ENCODE measurements around the gene AGO1.
A peak's percentile ranks its signal among the peaks of the same experiment; 100 is the strongest.
"Not testable (repeated sequence)": the region's sequence is repeated elsewhere in the genome, so short reads cannot be mapped to it uniquely, and the experiment has no call there.

The AGO1 gene

DNA sequence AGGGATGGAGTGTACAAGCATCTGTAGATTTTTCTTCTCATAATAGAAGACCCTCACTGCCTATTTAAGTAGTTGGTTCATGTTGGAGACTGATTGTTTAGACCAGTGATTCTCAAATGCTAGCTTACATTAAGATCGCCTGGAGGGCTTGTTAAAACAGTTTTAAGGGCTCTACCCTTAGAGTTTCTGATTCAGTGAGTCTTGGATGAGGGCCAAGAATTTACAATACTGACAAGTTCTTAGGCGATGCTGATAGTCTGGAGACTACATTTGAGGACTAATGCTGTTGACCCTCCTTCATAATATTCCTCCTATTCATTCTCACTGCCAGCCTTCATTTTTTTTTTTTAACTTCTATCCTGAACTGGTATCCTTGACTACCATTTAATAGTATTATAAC is 32.7 kb downstream of the AGO1 start:
- DNase-seq (no peak), ATAC-seq (no peak)

- DNase-seq: no peak
- no peak for ATAC-seq
These were observed 40.8 kb downstream of the AGO1 start for GRCh38 chr1:35923791-35924221.

DNA sequence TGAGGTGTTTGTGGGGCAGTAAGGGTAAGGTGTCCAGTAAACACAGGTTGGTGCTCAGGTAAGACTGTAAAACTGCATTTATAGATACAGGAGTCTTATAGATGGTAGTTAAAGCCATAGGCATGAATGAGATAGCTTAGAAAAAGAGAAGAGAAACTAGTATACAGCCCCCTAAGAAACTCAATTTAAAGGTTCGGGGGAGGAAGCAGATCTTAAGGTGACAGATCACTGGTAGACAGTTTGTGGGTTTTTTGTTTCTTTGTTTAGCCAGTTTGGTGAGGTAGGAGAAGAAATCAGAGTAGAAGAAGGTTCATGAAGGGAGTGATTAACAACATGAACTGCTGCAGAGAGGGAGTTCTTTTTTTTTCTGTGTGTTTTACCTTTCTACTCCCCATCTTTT is 41.8 kb downstream of the AGO1 start:
- no peak for ATAC-seq
- DNase-seq: no peak

DNA sequence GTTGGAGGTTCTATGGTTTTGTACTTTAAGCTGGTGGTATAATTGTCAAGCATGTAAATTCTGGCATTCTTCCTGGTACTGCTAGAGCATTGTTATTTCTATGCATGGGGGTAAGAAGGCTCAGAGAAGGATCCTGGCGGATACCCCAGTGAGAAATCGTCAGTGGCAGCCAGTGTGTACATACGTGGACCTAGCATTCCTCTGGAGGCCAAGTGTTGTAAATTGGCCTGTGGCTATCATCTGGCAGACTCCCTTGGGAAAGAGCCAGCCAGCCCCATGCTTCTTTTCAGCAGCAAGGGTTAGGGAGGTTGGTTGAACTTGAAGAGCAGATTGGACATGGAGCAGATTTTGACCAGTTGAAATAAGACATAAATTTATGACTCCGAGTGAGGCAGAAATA is 42.7 kb downstream of the AGO1 start:
- DNase-seq (no peak), ATAC-seq (no peak)

GRCh38 chr1:35927472-35927871 is 44.5 kb downstream of the AGO1 start:
- DNase-seq (no peak), ATAC-seq (no peak)

- DNase-seq (peak; percentile 43), ATAC-seq (peak; percentile 4)
These were observed 47.0 kb downstream of the AGO1 start for GRCh38 chr1:35929730-35930592.

DNA sequence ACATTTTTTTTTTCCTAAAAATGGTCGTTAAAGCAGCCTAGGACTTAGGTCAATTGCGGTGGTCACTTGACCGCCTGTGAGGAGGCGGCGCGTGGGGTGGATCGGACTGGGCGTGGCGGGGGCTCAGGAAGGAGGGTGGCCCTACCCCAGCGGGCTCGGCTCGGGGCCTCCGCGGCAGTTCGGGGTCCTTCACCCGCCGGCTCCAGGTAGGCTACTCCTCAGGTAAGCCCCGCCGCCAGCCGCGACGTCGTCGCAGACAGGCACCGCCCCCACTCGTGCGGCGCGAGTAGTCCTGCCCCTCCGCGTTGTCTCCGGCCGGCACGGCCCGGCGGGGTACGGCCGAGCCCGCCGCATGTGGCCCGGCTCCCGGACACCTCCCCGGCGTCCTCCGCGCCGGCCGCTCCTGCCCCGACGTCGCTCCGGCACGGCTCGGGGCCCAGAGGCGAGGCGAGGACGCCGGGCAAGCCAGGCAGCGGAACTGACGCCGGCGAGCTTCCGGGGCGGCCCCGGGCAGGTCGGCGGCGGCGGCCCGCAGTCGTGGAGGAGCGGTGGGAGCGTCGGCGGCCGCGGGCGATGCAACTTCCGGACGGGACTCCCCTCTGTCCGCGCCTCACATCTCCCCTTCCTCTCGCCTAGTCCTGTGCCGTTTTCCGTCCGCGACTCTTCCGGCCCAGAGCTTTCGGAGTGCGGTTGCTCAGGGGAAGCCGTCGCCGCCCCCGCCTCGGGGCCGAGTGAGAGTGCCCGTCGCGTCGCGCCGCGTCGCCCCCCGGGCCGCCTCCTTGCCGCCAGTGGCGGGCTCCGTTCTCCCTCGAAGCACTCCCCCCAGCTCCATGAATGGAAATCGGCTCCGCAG is 47.8 kb downstream of the AGO1 start, which contains the start of gene AGO3:
AGO3 (plus strand) TSS at position 513 of the 853 bp plus-strand sequence; CDS start at position 835, 322 bp downstream.
- DNase-seq (peak; percentile 92), ATAC-seq (peak; percentile 97)

DNA sequence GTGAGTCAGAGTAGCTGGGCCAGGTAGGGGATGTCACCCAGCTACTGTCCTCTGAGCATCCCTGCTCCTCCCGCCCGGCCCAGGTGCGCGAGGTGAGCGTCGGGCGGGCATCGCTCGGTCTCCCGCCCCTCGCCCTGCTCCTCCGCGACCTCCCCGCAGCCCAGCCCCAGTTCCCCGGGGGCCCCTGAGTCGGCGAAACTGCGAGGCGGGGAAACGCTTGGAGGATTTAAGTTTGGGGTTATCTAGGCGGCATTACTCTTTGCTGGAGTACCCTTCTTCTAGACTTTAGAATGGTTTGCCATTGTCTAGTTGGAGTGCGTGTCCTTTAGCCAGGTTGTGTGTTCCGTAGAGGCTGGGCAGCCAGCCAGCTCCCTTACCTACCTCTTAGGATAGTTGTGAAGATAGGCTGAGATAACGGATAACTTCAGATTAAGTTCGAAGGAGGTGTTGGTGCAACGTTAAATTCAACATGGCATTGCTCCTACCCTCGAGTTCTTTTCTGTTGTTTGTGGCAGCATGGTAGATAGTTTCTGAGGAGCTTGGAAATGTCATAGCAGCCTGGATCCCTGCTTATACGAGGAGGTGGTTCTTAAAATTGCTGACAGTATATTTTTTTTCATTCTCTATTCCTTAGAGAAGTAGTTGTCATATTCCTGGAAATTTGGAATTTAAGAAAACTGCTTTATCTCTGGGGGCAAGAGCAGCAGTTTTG is 48.6 kb downstream of the AGO1 start:
- ATAC-seq: no peak
- no peak for DNase-seq

DNA sequence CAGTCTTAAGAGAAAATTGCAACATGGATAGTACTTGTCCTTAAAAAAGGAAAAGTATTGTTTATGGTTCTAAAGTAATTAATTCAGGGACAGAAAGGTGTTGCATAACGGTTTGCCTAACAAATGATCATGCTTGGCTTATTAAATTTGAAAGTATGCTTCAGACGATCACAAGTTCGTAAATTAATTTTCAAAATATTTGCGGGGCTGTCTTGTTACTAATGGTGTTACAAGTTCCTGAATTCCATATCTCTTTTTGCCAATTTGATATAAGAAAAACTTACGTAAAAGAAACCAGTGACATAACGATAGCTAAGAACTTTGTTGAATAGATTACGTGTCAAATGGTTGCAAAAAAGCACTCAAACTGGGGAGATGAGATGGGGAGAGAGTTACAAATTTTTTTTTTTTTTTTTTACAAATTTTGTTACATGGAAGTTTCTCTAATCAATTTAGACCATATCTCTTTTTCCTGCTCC is 49.2 kb downstream of the AGO1 start:
- ATAC-seq: no peak

GRCh38 chr1:35932941-35933340 is 49.9 kb downstream of the AGO1 start:
- DNase-seq: no peak

More for the DNA sequence above, 49.2 kb downstream of the AGO1 start:
- no peak for DNase-seq

GRCh38 chr1:35935442-35936388 is 52.7 kb downstream of the AGO1 start:
- no peak for ATAC-seq

More at GRCh38 chr1:35932941-35933340, 49.9 kb downstream of the AGO1 start:
- ATAC-seq: no peak

GRCh38 chr1:35936838-35937237 is 53.8 kb downstream of the AGO1 start:
- ATAC-seq (no peak), DNase-seq (no peak)

More at GRCh38 chr1:35935442-35936388, 52.7 kb downstream of the AGO1 start:
- no peak for DNase-seq

DNA sequence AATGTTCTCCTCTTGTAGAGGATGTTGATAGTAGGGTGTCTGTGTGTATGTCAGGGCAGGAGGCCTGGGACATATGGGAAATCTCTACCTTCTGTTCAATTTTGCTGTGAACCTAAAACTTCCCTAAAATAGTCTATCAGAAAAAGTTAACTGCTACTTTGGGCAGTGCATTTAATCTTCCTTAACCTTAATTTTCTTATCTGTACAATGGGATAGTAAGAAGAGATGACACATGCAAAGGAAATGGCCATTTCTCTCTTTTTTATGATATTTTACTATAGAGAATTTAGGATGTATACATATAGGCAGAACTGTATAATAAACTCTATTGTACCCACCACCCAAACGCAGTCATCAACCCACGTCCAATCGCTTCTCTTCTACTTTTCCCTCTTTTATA is 56.5 kb downstream of the AGO1 start:
- DNase-seq (no peak), ATAC-seq (no peak)

DNA sequence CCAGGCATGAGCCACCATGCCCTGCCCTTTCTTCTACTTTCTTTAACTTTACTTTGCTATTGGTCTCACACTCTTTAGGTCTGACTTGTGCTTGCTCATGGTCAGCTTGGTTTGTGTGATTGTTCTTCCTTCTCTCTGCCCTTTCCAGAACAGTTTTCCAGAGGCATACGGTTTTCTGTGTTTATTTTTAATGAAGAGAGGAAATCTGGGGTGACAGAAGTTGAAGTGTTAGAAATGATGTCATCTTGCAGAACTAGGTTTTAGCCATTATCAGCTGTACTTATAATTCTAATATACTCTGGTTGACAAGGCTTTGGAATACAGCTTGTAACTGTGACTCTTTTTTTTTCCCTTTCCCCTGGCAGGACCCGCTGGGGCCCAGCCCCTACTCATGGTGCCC is 62.3 kb downstream of the AGO1 start:
- no peak for DNase-seq
- no peak for ATAC-seq

GRCh38 chr1:35947547-35947946 is 64.5 kb downstream of the AGO1 start:
- no peak for ATAC-seq
- DNase-seq: no peak

DNA sequence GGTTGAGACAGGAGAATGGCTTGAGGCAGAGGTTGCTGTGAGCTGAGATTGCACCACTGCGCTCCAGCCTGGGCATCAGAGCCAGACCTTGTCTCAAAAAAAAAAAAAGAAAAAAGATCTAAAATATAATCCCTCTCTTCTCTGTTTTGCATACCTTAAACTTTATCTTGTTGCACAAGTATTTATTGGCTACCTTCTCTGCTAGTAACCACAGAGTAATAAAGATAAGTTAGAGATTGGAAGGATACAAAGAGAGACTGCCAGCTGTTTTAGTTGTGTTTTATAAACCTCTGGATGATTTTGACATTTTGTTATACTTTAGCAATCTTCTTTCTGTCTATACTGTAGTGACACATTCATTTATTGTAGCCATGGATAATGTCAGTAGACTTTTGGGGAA is 75.5 kb downstream of the AGO1 start:
- ATAC-seq: no peak

GRCh38 chr1:35959304-35959703 is 76.3 kb downstream of the AGO1 start:
- ATAC-seq (no peak), DNase-seq (no peak)

More for the DNA sequence above, 75.5 kb downstream of the AGO1 start:
- no peak for DNase-seq

DNA sequence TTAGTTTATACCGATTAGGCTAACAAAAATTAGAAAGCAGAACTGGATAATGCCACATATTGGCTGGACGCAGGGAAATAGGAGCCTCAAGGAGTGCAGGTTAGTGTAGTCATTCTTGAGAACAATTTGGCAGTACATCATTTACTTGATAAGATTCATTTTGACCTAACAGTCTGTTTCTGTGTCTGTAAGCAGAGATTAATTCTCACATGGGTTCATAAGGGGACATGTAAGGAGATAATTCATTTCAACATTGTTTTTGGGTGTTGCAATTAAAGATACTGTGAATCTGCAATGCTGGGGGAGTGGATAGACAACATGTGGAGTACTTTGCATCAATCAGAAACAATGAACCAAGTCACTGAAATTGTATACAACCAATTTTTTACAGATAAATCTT is 79.9 kb downstream of the AGO1 start:
- ATAC-seq: no peak
- DNase-seq: no peak

GRCh38 chr1:35964277-35964676 is 81.3 kb downstream of the AGO1 start:
- ATAC-seq, DNase-seq: not testable (repeated sequence)

GRCh38 chr1:35968396-35968795 is 85.4 kb downstream of the AGO1 start:
- DNase-seq: no peak
- no peak for ATAC-seq

- ATAC-seq (no peak), DNase-seq (no peak)
These were observed 88.6 kb downstream of the AGO1 start for GRCh38 chr1:35971601-35972000.
